SK-N-SH treated with all-trans-retinoic acid at 6 μM for 48 hours (cell line): ENCODE data around the gene DPP6.

Experiments used
- ARNTL ChIP-seq: fragments of 450-650 bp; formaldehyde crosslinking; IDR thresholded peaks from 2 replicates; pipeline ENCODE4 v1.5.0; 2020; ENCODE audit warnings: low read depth, mild to moderate bottlenecking, moderate library complexity, borderline replicate concordance
- TF ChIP-seq, protein P1 (sequence below): fragments of 250-450 bp; sonication (Bioruptor Pico); IDR thresholded peaks from 2 replicates; pipeline ENCODE4 v1.8.0; 2021; ENCODE audit warnings: low read depth, mild to moderate bottlenecking, moderate library complexity, borderline replicate concordance

DNA sequence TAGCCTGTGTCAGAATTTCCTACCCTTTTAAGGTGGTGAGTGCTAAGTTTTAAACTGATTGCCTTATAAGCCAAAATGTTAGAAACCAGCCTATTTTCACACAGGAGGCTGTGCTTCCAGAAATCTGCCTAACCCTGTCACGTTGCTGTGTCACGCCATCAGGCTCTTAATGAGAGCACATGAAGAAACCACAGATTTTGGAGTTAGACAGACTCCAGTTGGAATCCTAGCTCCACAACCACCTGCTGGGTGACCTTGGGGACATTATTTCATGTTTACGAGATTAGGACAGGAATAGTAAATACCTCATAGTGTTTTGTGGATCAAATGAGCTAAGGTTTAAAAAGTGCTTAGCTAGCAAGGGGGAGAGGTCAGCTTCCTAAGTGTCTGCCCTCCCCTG, 321.8 kb downstream of the DPP6 start:
- TF ChIP-seq, protein P1, sequence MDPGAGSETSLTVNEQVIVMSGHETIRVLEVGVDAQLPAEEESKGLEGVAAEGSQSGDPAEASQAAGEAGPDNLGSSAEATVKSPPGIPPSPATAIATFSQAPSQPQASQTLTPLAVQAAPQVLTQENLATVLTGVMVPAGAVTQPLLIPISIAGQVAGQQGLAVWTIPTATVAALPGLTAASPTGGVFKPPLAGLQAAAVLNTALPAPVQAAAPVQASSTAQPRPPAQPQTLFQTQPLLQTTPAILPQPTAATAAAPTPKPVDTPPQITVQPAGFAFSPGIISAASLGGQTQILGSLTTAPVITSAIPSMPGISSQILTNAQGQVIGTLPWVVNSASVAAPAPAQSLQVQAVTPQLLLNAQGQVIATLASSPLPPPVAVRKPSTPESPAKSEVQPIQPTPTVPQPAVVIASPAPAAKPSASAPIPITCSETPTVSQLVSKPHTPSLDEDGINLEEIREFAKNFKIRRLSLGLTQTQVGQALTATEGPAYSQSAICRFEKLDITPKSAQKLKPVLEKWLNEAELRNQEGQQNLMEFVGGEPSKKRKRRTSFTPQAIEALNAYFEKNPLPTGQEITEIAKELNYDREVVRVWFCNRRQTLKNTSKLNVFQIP = no peak
- TF ChIP-seq ARNTL (CRISPR knock-in tag) = no peak
